ENCODE data around the gene RBCK1.
A peak's percentile ranks its signal among the peaks of the same experiment; 100 is the strongest.

RBCK1 gene

DNA sequence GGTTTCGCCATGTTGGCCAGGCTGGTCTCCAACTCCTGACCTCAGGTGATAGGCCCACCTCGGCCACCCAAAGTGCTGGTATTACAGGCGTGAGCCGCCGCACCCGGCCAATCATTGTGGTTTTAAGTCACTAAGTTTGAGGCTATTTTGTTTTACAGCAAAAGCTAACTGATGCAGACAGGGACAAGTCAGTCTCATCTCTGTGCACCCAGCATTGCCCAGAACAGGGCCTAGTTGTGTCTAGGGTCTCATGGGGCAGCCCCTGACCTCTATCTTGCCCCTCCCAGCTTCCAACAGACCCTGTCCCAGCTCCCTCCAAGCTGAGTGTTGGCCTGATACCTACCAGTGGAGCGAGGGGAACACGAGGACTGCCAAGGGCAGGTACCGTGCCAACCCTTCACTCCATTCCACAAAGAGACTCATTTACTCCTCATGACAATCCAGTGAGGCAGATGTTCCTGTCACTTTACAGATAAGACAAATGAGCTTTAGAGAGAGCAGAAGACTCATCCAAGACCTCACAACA, 8.9 kb upstream of the RBCK1 start:
- no peak for DNase-seq (ENCODE audit: low read depth)

DNA sequence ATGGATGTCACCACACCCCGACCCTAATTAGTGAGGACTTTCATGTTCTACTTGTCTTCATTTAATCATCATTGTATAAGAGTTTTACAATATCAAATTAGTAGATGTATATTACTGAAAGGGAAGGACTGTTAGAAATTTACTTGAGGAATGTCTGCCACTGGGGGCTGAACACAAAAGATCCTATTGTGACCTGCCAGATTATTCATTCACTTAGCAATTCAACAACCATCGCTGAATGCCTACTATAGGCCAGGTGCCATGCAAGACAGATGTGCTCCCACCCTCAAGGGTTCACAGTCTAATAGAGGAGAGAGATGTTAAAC, 8.0 kb upstream of the RBCK1 start:
- DNase-seq (ENCODE audit: low read depth): no peak

DNA sequence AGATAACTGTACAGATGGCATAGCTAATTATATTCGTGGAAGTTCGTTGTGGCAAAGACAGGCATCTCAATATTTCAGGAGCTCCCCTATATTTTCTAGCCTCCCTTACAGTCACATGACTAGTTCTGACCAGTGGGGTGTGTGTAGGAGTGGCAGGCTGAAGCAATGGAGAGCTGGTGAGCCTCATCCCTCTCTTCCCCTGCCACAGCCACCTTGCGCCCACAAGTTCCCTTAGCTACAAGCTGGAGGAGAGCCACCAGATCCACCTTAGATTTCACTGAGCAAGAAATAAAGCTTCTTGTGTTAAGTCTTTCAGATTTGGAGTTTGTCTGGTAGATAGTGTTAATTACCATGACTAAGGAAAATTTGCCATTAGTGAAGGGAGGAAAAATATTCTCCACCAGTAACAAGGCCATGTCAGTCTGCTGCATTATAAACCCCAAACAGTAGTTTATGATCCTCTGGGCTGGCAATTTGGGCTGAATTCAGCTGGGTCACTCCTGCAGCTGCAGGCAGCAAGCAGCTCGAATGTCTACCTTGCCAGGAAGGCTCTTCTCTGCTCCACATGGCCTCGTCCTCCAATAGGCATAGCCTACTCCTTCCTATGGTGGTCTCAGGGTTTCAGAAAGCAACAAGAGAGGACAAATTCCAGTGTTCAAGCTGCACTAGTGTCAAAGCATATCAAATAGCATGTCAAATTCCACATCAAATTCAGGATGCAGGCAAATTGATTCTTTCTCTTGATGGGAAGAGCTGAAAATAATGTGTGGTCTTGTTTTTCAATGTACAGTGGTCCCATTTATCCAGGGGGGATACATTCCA, 7.4 kb upstream of the RBCK1 start:
- DNase-seq (ENCODE audit: low read depth): no peak

DNA sequence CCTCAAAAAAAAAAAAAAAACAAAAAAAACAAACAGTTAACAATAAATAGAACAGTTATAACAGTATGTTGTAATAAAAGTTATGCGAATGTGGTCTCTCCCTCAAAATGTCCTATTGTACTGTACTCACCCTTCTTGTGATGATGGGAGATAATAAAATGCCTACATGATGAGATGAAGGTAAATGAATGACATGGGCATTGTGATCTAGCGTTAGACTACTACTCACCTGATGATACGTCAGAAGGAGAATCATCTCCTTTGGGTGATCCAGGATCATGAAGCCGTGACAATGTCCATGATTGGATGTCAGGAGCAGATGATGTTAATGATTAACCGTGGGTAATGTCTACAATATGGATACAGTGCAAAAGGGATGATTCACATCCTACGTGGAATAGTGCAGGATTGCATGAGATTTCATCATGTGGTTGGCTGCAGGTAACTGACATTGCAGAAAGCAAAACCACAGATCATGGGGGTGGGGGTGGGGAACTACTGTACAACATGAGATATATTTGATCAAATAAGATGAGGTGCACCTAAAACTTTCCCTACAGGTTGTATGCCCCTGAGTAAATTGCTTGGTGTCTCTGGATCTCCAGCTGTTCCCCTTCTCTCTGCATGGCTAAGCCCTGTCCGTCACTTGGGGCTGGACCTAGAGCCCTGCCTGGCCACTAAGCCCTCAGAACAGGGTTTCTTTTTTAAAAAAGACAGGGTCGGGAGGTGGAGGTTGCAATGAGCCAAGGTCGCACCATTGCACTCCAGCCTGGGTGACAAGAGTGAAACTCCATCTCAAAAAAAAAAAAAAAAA, 6.2 kb upstream of the RBCK1 start:
- DNase-seq (ENCODE audit: low read depth): peak; percentile 83

DNA sequence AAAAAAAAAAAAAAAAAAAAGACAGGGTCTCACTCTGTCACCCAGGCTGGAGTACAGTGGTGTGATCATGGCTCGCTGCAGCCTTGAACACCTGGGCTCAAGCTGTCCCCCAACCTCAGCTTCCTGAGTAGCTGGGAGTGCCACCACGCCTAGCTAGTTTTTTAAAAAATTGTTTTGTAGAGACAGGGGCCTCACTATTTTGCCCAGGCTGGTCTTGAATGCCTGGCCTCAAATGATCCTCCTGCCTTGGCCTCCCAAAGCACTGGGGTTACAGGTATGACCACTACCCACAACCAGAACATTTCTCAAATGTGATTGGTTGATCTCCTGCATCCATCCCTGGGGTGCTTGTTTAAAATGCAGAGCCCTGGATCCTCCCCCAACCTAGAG, 5.6 kb upstream of the RBCK1 start:
- no peak for DNase-seq (ENCODE audit: low read depth)

DNA sequence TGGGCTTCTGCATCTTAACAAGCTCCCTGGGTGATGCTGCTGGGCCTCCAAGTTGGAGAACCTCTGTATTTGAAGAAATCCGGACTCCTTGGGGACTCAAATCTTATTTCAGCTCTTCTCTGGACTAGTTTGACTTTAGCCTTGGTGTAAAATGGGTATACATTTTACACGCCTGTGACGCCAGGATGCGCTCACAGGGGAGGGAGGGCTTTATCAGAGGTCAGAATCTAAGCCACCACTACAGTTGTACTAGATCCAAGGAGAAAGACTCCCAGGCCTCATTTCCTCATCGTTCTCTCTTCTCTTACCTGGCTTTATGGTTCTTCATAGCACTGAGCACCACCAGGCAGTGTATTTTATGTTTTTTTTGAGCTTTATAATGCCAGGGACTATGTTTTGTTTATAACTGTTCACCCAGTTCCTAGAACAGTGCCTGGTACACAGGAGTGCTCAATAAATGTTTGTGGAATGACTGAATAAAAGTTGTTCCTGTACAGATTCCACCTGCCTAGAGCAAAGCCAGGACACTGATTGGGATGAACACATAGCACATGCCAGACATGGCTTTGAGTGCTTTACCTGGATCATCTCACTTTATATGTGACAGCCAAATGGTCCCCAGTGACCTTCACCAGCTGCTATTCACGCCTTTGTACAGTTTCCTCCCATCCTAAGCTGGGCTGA, 5.1 kb upstream of the RBCK1 start:
- DNase-seq (ENCODE audit: low read depth): no peak

DNA sequence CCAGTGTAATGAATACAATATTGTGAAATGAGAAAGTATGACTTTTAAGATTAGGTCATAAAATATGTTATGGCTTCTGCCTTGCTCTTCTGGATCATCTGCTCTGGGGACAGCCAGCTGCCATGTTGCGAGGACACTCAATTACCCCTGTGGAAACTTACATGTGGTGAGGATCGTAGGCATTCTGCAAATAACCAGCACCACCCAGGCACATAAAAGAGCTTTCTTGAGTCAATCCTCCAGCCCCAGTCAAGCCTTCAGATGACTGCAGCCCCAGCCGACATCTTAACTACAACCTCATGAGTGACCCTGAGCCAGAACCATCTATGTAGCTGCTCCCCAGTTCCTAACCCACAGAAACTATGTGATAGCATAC, 4.5 kb upstream of the RBCK1 start:
- no peak for DNase-seq (ENCODE audit: low read depth)

DNA sequence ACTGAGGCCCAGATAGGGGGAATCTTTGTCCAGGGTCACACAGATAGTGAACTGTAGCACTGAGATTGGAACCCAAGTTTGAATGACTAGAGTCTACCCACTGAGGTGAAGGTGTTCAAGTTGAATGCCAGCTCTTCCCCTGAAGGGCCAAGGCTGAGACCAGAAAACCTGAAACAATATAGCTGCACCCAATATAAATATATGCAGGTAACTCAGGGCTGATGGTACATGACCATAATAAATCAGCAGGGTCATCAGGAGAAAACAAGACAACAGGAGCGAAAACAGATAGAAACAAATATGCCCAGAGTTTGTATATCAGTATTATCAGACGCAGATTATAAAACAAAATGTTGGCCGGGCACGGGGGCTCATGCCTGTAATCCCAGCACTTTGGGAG, 4.0 kb upstream of the RBCK1 start:
- DNase-seq (ENCODE audit: low read depth): no peak

DNA sequence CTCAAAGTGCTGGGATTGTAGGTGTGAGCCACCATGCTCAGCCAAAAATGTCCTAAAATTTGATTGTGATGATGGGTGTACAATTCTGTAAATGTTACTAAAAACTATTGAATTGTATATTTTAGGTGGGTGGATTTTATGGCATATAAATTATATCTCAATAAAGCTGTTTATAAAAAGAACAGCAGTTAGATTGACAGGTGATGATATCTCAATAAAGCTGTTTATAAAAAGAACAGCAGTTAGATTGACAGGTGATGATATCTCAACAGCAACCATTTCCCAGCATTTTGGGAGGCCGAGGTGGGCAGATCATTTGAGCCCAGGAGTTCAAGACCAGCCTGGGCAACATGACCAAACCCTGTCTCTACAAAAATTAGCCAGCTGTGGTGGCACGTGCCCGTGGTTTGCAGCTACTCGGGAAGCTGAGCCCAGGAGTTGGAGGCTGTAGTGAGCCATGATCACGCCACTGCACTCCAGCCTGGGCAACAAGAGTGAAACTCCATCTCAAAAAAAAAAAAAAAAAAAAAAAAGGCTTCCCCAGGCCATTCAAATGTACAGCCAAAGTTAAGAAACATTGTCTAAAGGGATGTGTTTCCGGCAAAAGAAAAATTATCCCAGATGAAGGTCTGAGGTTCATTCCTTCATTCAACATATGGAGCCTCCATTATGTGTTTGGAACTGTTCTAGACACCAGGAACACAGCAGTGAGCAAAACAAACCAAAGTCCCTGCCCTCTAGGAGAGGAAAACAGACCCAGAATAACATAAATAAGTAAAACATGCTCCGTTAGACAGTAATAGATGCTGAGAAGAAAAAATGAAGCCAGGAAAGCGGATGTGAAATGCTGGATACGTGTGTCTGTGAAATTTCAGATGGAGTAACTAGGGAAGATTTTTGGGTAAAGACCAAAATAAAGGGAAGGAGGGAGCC, 1.6 kb upstream of the RBCK1 start:
- DNase-seq (ENCODE audit: low read depth): no peak

DNA sequence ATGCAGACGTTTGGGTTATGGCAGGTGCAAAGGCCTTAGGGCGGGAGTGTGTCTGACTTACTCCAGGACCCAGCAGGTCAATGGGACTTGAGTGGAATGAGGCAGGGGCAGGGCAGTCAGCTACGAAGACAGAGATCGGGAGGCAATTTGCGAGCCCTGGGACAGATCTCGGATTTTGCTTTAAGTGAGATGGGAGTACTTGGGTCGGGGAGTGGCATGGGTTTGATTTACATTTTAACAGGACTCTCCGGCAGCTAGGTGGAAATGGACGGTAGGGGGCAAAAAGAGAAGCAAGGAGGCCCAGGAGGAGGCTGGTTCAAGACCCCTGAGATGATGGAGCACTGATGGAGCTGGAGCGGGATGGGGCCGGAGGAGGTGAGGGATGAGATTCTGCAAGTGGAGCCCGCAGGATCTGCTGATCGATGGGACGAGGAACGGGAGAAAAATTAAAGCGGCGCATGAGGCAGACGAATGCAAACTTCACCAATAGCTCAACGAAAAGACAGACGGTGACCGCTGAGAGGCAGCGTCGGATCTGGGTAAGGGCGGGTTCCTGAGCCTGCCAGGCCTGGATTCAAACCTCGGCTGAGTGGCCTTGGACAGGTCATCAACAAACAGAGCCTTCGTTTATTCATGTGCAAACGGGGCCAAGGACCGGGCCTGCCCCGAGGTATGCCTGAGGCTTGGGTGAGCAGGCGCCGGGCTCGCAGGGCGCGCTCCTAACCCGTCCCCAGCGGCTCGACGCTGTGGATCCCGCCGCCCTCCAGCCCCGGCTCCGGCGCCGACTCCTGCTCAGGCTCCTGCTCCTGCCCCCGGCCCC, 756 bp upstream of the RBCK1 start:
- peak; percentile 86 for DNase-seq (ENCODE audit: low read depth)

DNA sequence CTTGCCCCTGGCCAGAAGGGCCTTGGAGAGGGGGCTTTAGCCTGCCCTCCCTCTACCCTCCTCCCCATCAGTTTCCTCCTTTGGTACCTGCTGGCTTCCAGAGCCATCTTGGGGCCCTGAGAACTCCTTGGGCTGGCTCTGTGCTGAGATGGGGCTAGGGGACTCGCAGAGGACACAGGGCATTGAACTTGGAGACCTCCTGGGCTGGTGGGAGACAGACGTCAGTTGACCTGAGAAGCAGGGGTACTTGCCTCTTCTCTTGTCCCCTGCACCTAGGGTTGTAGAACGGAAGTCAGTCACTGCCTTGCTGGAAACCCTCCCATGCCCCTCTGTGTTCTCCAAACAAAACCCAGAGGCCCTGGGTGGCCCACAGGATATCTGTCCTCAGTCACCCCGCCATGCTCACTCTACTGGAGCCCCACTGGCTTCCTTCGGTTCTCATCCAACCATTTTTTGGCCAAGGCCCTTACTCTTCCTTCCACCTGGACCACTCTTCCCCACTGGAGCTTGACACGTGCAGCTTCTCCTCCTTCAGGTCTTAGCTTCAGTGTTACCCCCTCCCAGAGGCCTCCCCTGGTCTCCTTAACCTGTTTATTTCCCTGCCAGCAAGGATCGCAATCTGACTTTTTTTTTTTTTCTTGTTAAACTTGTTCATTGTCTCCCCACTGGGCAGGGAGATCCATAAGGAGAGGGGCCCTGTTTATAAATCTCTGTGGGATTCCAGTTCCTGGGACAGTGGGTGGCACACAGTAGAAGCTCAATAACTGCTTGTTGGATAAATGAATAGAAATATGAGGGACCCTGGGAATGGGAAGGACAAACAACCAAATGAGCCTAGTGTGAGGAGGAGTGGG, 971 bp downstream of the RBCK1 start:
- DNase-seq (ENCODE audit: low read depth): peak; percentile 34

DNA sequence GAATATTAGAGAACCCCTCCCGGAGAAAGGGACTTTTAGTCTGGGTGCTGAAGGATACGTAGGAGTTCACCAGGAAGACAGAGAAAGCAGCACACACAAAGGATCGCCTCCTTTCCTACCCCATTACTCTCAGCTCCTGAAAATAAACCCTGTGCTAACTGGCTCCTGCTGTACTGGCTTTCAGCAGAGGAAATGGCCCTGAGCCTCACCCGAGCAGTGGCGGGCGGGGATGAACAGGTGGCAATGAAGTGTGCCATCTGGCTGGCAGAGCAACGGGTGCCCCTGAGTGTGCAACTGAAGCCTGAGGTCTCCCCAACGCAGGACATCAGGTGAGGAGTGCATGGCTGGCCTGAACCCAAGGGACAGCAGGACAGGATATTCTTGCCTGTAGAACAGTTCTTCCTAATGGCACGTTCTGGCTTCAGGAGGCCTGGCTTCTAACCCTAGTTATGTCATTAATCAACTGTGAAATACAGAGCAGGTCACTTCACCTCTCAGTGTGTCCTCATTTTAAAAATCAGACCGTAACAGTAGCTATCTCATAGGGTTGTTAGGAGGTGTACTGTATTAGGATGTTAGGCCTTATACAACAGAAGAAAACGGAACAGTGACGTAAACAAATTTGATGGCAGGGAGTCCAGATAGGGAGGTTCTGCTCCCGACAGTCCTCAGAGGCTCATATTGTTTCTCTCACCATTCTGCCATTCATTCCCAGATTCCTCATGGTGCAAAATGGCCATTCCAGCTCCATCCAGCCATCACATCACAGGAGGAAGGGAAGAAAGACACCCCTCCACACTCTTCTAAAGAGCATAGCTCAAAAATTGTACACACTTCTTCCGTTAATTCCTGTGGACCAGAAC, 1.8 kb downstream of the RBCK1 start:
- no peak for DNase-seq (ENCODE audit: low read depth)

DNA sequence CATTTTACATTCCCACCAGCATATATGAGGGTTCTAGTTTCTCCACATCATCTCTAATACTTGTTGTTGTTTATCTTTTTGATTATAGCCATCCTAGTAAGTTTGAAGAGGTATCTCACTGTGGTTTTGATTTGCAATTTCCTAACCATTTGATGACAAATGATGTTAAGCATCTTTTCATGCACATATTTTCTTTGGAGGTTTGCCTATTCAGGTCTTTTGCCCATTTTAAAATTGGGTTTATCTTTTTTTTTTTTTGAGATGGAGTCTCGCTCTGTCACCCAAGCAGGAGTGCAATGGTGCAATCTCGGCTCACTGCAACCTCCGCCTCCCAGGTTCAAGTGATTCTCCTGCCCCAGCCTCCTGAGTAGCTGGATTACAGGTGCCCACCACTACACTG, 4.0 kb downstream of the RBCK1 start:
- no peak for DNase-seq (ENCODE audit: low read depth)

DNA sequence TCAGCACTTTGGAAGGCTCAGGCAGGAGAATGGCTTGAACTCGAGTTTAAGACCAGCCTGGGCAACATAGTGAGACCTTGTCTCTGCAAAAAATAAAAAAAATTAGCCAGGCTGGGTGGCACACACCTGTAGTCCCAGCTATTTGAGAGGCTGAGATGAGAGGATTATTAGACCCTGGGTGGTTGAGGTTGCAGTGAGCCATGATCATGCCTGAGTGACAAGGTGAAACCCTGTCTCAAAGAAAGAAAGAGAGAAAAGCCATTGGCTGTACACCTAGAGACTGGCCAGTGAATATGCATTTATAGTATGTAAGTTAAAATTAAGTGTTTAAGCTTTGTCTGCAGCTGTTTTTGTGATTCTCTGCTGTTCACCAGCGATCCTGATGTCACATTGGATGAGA, 6.1 kb downstream of the RBCK1 start:
- DNase-seq (ENCODE audit: low read depth): no peak

DNA sequence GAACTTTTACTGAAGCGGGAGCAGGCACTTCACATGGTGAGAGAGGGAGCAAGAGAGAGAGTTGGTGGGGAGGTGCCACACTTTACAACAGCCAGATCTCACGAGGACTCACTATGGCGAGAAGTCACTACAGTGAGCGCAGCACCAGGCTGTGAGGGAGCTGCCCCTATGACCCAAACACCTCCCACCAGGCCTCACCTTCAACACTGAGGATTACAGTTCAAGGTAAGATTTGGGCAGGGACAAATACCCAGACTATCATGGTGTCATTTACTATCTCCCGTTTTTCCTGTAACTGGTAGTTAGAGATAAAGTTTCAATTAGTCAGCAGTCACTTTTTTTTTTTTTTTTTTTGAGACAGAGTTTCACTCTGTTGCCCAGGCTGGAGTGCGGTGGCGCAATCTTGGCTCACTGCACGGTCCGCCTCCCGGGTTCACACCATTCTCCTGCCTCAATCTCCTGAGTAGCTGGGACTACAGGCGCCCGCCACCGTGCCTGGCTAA, 7.8 kb downstream of the RBCK1 start:
- DNase-seq (ENCODE audit: low read depth): no peak

DNA sequence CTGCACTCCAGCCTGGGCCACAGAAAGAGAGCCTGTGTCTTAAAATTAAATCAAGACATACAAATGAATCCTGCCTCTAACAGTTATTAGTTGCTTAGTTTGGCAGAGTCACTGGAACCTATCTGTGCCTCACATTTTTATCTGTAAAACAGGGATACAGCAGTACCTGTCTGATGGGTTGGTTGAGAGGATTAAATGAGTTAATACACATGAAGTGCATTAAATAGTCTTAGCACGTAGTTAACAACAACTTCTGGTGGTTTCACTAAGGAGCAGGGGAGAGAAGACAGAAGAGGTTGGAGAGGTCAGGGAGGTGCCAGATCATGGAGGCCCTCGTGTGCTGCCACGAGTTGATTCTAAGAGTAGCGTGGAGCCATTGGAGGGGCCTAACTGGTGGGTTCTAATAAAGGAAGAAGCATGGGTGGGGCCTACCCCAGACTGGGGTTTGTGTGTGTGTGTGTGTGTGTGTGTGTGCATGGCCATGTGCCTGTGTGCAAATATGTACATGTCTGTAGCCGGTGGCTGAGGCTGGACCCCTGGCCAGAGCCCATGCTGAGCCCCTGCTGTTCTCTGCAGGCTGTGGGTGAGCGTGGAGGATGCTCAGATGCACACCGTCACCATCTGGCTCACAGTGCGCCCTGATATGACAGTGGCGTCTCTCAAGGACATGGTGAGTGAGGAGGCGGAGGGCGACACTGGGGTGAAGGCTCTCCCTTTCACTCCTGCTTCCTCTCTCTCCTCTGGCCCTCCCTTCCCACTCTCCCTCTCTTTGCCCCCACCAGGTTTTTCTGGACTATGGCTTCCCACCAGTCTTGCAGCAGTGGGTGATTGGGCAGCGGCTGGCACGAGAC, 9.1 kb downstream of the RBCK1 start:
- DNase-seq (ENCODE audit: low read depth): no peak

DNA sequence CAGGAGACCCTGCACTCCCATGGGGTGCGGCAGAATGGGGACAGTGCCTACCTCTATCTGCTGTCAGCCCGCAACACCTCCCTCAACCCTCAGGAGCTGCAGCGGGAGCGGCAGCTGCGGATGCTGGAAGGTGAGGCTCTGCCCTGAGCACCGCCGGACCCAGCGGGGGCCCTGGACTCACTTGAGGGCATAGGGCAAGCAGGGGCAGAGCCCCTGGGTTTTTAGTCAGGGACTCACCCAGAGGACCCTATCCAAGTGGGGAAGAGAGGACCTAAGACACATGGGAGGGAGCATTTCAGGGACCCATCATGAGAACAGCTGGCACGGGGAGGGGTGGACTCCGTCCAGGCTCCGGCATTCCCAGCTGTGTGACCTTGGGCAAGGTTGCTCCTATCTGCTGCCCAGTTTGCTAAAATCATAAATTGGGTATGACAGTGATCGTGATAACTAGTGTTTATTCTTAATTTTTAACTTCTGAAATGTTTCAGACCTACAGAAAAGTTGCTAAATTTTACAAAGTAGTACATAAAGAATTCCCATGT, 9.8 kb downstream of the RBCK1 start:
- no peak for DNase-seq (ENCODE audit: low read depth)

Data from ELR (cell line).